Epithelial cell of proximal tubule (primary cell): ENCODE results near the gene PEAK3. TPM values are rescaled to one million over a fixed set of nuclear protein-coding genes. Genes with fewer than 3 reads are reported as not detected.
A peak's percentile ranks its signal among the peaks of the same experiment; 100 is the strongest.

Source experiments
- DNase-seq: peaks from one replicate; pipeline ENCODE4 v3.0.0-alpha.2; 2011; ENCODE audit warnings: low read depth
- H3K4me3 ChIP-seq: 2 replicates; pipeline ENCODE4 v1.5.1; 2011; ENCODE audit warnings: low read depth, mild to moderate bottlenecking, low read length
- CTCF ChIP-seq: conservative IDR thresholded peaks from 2 replicates; pipeline ENCODE4 v1.5.1; 2012; ENCODE audit warnings: low read depth, mild to moderate bottlenecking, low read length
- total RNA-seq: library from RNA; depleted of rRNA; stranded (reverse); fragments of >200 nt; gene quantifications from 2 replicates; pipeline ENCODE4 v1.2.3, GENCODE V29; 2015

The PEAK3 gene
- total RNA-seq, 1 donor from 2014 or later, result not detected

GRCh38 chr19:2259336-2259735 is 22.6 kb downstream of the PEAK3 start:
- no peak for TF ChIP-seq CTCF
- DNase-seq, result no peak
- H3K4me3 ChIP-seq, result no peak overlapping the region

DNA sequence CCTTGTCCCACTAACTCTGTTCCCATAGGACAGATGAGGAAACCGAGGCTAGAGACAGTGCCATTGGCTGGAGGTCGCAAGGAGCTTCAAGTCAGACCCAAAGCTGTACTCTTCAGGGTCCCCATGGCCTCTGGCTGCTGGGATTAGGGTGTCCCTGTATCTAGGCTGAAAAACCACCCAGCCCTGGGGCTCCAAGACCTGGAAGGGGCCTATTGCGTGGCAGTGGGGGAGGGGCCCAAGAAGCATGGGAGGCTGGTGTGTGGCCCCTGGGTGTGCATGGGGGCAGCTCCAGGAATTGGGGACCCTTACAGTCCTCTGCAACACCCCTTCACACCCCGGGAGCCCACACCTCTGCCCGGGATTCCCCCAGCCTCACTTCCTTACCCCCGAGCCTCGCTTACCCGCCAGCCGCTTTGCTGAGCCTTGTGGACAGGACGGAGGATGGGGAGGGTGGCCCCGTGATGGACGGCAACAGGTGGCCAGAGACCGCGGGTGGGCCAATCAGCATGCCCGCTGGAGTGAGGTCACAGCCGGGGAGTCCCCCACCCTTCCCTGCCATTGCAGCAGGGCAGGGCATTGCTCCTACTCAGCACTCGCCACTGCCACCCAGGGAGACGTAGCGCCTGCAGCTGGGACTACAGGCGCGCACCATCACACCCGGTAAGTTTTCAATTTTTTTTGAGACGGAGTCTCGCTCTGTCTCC is 25.8 kb downstream of the PEAK3 start, which contains the start of gene JSRP1:
JSRP1 (minus strand) TSS at position 436 of the 704 bp plus-strand sequence. CDS start 1,103 bp downstream, outside the sequence.
- H3K4me3 ChIP-seq, result no peak within 1 kb of the TSS
- no peak for TF ChIP-seq CTCF
- DNase-seq, result no peak

DNA sequence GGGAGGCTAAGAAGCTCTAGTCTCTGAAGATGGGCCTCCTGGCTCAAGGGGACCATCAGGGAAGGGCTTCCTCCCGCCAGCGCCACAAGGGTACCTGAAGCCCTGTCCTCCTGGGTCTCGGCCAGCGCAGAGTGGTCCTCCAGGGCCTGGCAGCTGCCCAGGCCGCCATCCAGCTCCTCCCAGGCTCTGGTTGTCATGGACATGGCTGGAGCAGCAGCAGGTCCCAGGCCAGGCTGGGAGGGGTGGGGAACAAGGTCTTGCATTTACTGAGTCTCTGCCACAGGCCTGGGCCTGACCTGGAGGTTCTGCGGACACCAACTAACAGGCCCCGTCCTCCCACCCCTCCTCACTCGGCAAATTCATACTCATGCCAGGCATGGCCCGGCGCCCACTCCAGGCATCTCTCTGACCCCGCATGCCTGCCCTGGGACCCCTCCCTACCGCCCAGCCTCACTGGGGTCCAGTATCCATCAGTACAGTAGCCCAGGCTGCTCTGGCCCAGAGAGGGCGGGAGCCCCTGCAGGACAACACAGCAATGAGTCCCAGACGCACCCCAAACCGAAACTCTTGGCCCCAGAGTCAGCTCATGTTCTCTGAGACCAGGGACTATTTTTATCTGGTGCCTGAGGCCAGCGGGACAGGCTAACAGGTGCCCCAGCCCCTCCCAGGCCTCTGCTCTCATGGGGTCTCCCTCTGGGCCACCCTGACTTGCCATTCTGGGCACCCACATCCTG is 26.7 kb downstream of the PEAK3 start:
- no peak for DNase-seq

GRCh38 chr19:2254064-2254872 is 27.7 kb downstream of the PEAK3 start:
- peak; percentile 51 for TF ChIP-seq CTCF
- DNase-seq, result no peak

More for the DNA sequence above, 26.7 kb downstream of the PEAK3 start:
- TF ChIP-seq CTCF, result no peak
- no peak overlapping the region for H3K4me3 ChIP-seq

DNA sequence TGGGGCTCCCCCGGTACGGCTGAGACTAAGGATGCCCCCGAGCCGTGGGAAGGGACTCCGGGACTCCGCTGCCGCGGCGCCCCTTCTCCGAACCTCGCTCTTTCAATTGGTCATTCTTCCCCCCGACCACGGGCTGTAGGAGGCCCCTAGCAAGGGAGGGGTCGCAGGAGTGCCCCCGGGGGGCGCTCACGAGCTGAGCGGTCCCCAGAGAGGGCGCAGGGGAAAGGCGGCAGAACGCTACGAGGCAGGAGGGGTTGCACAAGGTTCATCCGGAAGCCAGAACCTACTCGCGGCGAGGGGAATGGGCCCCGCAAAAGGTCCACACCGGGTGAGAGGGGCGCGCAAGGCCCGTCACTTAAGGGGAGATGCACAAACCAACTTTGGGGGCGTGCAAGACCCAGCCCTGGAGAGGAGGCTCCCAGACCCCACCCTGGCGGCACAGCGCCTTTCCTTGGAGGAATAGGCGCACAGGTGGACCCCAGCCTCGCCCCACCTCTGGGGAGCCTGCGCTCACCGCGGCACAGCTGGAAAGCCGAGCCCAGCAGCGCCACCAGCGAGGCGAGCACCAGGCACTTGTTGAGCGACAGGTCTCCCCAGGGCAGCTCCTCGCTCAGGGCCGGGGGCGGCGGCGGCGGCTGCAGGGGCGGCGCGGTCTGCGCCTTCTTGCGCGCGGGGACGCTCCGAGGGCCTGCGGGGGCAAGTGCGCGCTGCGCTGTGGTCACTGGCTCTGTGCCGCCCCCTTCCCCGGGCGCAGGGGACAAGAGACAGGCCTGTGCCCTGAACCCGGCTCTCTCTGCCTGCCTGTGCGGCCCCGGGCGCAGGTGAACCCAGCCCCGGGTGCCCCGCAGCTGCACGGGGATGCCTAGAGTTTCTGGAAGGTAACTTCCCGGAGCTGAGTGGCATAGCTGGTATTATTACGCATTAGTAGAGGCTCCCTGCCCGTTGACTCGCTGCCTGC is 28.6 kb downstream of the PEAK3 start:
- no peak overlapping the region for H3K4me3 ChIP-seq
- no peak for TF ChIP-seq CTCF
- DNase-seq, result no peak

More at GRCh38 chr19:2254064-2254872, 27.7 kb downstream of the PEAK3 start:
- H3K4me3 ChIP-seq, result no peak overlapping the region

GRCh38 chr19:2252797-2253105 is 29.2 kb downstream of the PEAK3 start:
- DNase-seq, result no peak
- TF ChIP-seq CTCF, result no peak
- H3K4me3 ChIP-seq, result no peak overlapping the region
